SK-N-MC (cell line): ENCODE measurements around the gene KCNH1.

Experiments
- EZH2 ChIP-seq: fragments of 200-600 bp; sonication (generic); IDR thresholded peaks from one replicate; pipeline ENCODE4 v1.6.1; 2017; ENCODE audit warnings: antibody characterized with exemption
- POLR2AphosphoS5 ChIP-seq: IDR thresholded peaks from 2 replicates; pipeline ENCODE4 v1.6.1; 2012; ENCODE audit warnings: mild to moderate bottlenecking, low read depth, low read length, borderline replicate concordance

GRCh38 chr1:210709701-210710100 lies 424.2 kb downstream of the KCNH1 start:
- TF ChIP-seq POLR2AphosphoS5, result no peak
- TF ChIP-seq EZH2, result no peak
